NB4 (cell line): ENCODE data around the gene MAGEA8.
A peak's percentile ranks its signal among the peaks of the same experiment; 100 is the strongest.
"Not testable (repeated sequence)": the region's sequence is repeated elsewhere in the genome, so short reads cannot be mapped to it uniquely, and the experiment has no call there.

Experiments used
- DNase-seq: peaks from one replicate; pipeline ENCODE4 v3.0.0; 2010; ENCODE audit warnings: low read depth
- H3K4me3 ChIP-seq: one replicate; pipeline ENCODE4 v1.5.1; 2011; ENCODE audit warnings: mild to moderate bottlenecking, low read depth, low read length, moderate library complexity
- MYC ChIP-seq: IDR thresholded peaks from 2 replicates; pipeline ENCODE4 v1.6.1; 2011; ENCODE audit warnings: low read depth, low read length
- POLR2A ChIP-seq: IDR thresholded peaks from 2 replicates; pipeline ENCODE4 v1.6.1; 2011; ENCODE audit warnings: mild to moderate bottlenecking; ENCODE audit not compliant: insufficient read length; ENCODE audit errors: extremely low read depth
- TF ChIP-seq, protein P1 (sequence below): IDR thresholded peaks from one replicate; pipeline ENCODE4 v1.5.1; 2012; ENCODE audit warnings: low read depth, low read length
- TF ChIP-seq, protein P2 (sequence below): IDR thresholded peaks from 2 replicates; pipeline ENCODE4 v1.6.1; 2011; ENCODE audit warnings: low read depth, low read length

MAGEA8 gene

DNA sequence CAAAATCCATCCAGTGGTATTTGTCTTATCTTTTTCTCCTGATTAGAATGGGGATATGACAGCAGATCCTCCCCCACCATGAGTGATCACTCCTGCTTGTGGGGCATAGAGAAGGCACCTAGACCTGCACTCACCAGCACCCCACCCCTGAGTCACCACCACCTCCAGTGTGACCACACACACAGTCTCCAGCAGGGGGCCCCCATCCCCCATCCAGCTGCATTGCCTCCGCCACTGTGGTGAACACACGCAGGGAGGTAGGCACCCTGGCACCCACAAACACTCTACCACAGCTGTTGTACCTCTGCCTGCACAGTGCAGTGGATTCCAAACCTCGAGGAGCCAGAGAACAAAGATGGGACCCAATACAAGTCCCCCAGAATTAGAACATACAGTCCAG lies 9.0 kb upstream of the MAGEA8 start:
- no peak overlapping the region for H3K4me3 ChIP-seq
- TF ChIP-seq, protein P1, sequence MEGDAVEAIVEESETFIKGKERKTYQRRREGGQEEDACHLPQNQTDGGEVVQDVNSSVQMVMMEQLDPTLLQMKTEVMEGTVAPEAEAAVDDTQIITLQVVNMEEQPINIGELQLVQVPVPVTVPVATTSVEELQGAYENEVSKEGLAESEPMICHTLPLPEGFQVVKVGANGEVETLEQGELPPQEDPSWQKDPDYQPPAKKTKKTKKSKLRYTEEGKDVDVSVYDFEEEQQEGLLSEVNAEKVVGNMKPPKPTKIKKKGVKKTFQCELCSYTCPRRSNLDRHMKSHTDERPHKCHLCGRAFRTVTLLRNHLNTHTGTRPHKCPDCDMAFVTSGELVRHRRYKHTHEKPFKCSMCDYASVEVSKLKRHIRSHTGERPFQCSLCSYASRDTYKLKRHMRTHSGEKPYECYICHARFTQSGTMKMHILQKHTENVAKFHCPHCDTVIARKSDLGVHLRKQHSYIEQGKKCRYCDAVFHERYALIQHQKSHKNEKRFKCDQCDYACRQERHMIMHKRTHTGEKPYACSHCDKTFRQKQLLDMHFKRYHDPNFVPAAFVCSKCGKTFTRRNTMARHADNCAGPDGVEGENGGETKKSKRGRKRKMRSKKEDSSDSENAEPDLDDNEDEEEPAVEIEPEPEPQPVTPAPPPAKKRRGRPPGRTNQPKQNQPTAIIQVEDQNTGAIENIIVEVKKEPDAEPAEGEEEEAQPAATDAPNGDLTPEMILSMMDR: peak; percentile 52
- TF ChIP-seq, protein P2, sequence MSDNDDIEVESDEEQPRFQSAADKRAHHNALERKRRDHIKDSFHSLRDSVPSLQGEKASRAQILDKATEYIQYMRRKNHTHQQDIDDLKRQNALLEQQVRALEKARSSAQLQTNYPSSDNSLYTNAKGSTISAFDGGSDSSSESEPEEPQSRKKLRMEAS: no peak
- TF ChIP-seq POLR2A (no peak), MYC (no peak)
- peak; percentile 47 for DNase-seq

DNA sequence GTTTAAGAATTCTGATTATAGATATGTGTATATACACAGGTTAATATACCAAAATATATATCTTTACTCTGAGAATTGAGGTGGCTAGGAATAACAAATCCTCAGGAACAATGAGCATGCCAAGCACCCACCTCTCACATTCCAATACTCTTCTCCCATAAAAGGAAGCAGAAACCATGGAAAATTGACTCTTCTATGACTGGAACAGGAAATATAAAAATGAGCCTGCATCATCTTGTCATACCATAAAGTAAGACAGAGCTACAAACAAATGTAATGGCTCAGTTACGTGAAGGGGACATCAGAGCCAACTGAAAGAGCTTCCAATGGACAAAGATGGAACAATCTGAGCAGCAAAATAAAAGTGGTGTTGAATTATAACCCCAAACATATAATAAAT lies 3.8 kb upstream of the MAGEA8 start:
- DNase-seq: no peak
- TF ChIP-seq, protein P2: no peak
- TF ChIP-seq, protein P1: no peak
- TF ChIP-seq MYC: no peak
- no peak for TF ChIP-seq POLR2A
- no peak overlapping the region for H3K4me3 ChIP-seq

DNA sequence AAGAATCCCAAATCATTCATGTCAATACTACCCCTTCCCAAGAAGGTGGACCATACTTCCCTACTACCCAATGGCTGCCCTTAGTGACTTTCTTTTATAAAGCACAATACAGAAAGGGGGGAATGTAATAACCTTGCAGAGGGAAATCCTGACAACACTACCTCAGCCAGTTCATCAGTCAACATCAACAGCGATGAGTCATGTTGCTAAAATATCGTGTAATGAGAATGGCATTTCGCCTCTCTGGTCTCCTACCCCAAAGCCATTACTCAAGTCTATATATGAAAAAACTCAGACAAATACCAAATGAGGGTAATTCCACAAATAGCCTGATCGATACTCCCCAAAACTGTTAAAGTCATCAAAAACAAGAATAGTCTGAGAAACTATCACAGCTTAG lies 3.3 kb upstream of the MAGEA8 start:
- no peak for TF ChIP-seq POLR2A
- TF ChIP-seq, protein P1: no peak
- TF ChIP-seq, protein P2: no peak
- no peak for TF ChIP-seq MYC
- DNase-seq: no peak
- no peak overlapping the region for H3K4me3 ChIP-seq

DNA sequence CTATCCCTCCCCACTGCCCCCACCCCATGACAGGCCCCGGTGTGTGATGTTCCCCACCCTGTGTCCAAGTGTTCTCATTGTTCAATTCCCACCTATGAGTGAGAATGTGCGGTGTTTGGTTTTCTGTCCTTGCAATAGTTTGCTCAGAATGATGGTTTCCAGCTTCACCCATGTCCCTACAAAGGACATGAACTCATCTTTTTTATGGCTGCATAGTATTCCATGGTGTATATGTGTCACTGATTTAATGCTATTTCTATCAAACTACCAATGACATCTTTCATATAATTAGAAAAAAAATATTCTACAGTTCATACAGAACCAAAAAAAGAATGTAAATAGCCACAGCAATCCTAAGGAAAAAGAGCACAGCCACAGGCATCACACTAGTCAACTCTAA lies 9.8 kb downstream of the MAGEA8 start:
- H3K4me3 ChIP-seq: not testable (repeated sequence)

DNA sequence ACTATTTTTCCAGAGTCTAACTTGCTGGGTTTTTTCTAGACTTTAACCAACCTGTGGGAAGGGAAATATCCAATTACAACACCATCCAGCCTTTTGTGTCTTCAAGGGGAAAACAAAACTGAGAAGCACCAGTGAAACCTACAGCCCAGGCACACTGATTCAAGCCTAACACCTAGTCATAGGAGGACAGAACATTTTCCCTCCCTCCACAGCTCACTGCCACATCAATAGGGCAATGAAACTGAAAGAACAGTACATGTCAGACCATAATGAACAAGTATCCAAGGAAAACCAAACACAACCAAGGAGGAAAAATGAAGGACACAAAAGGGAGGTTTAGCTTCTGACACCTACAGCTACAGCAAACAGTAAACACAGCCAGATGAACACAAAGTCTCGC lies 17.6 kb downstream of the MAGEA8 start:
- TF ChIP-seq POLR2A: no peak
- TF ChIP-seq MYC: no peak
- TF ChIP-seq, protein P1: no peak
- TF ChIP-seq, protein P2: no peak
- no peak for DNase-seq
- H3K4me3 ChIP-seq: no peak overlapping the region

More for the DNA sequence above, 9.8 kb downstream of the MAGEA8 start:
- not testable (repeated sequence) for DNase-seq

DNA sequence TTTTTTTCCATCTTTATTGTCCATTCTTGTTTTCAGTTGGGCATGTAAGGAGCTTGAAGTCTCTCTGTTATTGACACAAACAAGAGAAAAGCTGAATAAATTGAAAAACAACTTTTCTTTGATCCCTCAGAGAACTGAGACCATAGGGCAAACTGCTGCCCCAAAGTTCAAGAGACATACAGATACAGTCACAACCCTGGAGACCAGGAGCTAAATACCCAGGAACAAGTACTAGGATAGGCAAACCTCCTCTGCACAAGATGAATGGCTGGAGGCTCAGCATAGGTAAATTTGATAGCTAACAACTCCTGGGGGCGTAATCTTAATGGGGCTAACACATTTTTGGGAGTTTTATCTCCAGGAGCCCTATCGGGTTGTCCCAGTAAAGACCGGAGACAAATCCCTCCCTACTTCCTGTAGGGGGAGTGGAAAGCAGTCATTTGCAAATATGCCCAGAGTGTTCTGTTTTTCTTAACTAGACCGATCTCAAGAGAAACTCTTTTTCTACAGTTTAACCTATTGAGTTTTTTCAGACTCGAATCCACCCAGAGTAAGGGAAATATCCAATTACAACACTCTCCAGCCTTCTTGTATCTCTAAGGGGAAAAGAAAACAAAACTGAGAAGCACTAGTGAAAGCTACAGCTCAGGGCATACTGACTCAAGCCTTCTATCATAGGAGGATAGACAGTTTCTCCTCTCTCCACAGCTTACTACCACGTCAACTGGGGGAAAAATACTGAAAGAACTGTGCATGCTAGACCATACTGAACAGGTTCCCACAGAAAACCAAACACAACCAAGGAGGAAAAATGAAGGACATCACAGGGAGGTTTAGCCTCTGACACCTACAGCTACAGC lies 23.1 kb downstream of the MAGEA8 start:
- TF ChIP-seq, protein P2: no peak
- TF ChIP-seq, protein P1: no peak
- TF ChIP-seq MYC (no peak), POLR2A (no peak)
- no peak for DNase-seq
- no peak overlapping the region for H3K4me3 ChIP-seq
